GM19438 (cell line): ENCODE results near the gene PRKCI.
"Not testable (repeated sequence)": the region's sequence is repeated elsewhere in the genome, so short reads cannot be mapped to it uniquely, and the experiment has no call there.

ENCODE experiments used
- ATAC-seq: cut with Tn5 transposase; IDR thresholded peaks from one replicate; pipeline ENCODE4 v1.9.1; 2021; ENCODE audit warnings: low read depth; ENCODE audit not compliant: unreplicated experiment

The PRKCI gene

GRCh38 chr3:170277833-170278580 lies 55.8 kb downstream of the PRKCI start:
- no peak for ATAC-seq

DNA sequence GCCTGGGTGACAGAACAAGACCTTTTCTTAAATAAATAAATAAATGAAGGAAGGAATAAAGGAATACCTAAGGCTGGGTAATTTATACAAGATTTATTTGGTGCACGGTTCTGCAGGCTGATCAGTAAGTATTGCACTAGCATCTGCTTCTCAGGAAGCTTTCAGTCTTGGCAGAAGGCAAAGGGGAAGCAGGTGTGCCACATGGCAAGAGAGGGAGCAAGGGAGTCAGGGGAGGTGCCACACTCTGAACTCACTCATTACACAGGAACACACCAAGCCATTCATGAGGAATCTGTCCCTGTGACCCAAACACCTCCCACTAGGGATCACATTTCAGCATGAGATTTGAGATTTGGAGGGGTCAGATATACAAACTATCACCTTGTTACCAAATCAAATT lies 56.4 kb downstream of the PRKCI start:
- no peak for ATAC-seq

DNA sequence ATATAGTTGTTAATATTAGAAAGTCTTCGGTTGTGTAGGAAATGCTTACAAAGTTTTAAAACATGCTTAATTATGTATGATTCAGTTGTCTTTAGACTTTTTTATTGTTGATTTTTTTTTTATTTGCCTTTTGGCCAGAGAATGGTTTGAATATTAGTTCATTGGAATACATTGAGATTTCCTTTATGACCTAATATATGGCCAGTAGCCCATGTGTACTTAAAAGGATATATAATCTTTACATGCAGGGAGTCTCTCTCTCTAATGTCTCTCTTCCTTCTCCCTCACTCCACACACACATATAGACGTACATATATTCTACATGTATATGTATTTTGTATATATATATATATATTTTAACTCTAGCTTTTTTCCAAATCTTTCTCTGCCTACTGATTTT lies 68.0 kb downstream of the PRKCI start:
- ATAC-seq, result no peak

DNA sequence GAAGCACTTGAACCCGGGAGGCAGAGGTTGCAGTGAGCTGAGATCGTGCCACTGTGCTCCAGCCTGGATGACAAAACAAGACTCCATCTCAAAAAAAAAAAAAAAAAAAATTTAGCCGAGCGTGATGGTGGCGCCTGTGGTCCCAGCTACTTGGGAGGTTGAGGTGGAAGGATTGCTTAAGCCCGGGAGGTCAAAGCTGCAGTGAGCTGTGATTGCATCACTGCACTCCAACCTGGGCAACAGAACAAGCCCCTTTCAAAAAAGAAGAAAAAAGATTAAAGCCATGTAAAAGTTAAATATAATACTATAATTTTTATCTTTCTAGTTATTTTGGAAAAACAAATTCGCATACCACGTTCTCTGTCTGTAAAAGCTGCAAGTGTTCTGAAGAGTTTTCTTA lies 73.4 kb downstream of the PRKCI start:
- no peak for ATAC-seq

DNA sequence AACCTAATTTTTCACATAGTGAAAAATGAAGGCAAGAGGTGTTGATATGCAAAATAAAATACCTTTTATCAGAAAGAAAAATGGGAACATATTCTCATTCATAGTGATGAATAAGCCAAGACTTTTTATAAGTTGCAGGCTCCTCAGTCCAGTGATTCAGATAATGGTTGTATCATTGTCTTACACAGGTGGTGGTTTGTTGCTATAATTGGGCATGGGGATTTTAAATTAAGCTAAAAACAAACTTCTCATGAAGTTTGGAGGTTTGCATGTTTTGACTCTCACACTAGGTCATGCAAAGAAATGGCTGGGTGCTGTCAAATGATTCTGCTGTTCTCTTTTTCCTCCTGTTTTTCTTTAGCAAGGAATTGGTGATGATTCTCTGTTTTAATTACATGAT lies 74.5 kb downstream of the PRKCI start:
- ATAC-seq, result no peak

DNA sequence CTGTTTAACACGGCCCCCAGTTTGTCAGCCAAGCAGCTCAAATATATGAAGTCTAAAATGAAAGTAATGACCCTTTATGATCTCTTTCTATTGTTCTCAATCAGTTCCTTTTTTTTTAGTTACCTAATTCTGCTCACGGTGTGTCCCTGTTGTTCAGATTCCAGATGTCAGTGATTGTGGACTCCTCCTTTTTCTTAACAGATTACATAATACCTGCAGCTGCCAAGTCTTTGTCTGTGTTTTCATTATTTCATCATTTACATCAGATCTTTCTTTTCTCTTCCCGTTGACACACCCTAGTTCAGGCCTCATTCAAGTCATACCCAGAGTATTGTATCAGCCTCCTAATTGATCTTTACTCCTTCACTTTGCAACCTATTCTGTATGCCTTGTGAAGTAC lies 79.2 kb downstream of the PRKCI start:
- no peak for ATAC-seq

GRCh38 chr3:170302008-170302407 lies 79.8 kb downstream of the PRKCI start:
- no peak for ATAC-seq

- ATAC-seq, result no peak
These were observed 83.8 kb downstream of the PRKCI start for GRCh38 chr3:170306015-170306414.

DNA sequence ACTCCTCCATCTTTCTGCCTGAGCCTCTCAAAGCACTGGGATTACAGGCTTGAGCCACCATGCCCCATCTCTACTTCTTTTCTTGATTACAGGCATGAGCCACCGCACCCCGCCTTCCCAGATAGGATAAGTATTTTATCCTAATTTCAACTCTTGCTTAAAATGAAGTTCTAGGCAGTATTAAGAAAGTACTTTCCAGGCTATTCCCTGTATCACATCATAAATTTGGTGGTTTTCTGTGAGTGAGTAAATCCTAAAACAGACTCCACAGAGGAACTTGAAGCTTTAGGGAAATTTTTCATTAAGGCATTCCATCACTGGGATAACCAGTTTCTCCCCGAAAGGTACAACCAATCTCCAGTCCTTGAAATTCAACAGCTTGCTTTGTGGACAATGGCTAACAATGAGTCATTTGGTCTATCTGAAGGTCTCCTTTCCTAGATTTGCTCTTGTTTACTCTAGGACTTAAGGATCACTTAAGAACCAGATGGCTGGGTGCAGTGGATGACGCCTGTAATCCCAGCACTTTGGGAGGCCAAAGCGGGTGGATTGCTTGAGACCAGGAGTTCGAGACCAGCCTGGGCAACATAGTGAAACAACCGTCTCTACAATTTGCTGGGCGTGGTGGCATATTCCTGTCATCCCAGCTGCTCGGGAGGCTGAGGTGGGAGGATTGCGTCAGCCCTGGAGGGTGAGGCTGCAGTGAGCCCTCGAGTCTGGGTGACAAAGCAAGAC lies 85.6 kb downstream of the PRKCI start:
- no peak for ATAC-seq

- no peak for ATAC-seq
These were observed 86.8 kb downstream of the PRKCI start for GRCh38 chr3:170309046-170309445.

DNA sequence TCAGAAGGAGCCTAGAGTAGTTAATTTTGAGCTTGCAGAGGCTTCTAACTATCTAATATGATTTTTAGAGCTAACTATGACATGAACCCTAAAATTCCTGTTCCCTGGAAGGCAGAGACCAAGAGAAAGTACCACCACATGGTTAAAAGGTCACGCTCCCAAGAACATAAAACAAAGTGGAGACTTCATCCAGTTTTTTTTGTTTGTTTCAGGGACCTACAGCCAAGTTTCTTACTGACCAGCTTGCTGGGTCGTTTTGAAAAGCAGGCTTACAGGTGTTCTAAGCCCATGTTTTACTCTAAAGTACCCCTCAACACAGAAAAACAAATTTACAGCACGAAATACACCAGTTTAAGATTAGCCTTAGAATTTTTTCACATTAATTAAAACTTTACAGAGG lies 95.7 kb downstream of the PRKCI start:
- ATAC-seq, result no peak

DNA sequence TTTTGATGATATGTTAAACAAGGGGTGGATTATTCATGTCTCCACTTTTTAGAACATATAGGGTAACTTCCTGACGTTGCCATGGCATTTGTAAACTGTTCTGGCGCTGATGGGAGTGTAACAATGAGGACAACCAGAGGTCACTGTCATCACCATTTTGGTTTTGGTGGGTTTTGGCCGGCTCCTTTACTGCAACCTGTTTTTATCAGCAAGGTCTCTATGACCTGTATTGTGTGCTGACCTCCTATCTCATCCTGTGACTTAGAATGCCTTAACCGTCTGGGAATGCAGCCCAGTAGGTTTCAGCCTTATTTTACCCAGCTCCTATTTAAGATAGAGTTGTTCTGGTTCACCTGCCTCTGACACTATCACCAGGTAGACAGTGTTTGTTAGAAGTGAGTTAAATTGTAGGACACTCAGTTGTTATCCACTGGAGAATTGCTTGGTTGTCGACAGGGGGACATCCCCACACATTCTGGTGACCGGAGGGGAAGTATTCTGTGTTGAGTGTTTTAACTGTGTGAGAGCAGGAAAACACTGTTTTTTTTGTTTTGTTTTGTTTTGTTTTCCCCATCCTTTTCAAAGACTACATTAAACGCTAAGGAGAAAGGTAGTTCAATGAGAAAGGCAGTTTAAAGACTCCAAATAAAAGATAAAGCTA lies 98.4 kb downstream of the PRKCI start:
- ATAC-seq, result no peak

GRCh38 chr3:170321321-170322034 lies 99.3 kb downstream of the PRKCI start:
- ATAC-seq, result no peak

DNA sequence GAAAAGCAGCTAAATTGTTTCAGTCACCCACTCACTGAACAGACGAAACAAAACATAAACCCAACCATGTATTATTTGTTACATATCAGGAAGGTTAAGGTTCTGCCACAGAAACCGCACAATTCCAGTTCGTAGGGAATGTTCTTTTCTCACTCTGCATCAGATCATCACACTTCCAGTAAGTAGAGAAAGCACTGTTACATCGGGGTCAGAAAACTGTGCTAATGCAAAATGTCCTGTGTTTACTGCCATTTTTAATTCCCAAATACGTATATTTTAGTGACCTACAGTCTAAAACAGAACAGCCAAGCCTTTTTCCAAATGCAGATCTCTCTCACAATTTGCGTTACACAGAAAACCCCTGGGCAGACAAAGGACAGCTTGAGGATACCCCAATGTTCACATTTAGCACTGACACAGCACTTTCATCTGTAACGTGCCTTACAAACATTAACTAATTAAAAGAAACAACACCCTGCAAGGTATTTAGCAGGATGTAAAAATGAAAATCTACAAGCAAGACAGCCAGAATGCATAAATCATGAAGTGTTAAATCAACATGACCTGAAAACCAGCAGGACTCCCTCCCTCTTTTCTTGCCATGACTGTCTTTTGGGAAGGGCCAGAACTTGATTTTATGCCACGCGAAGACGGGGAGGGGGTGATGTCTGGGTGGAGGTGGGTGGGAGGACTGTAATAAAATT lies 100.5 kb downstream of the PRKCI start:
- no peak for ATAC-seq

GRCh38 chr3:170323331-170323730 lies 101.1 kb downstream of the PRKCI start:
- no peak for ATAC-seq

DNA sequence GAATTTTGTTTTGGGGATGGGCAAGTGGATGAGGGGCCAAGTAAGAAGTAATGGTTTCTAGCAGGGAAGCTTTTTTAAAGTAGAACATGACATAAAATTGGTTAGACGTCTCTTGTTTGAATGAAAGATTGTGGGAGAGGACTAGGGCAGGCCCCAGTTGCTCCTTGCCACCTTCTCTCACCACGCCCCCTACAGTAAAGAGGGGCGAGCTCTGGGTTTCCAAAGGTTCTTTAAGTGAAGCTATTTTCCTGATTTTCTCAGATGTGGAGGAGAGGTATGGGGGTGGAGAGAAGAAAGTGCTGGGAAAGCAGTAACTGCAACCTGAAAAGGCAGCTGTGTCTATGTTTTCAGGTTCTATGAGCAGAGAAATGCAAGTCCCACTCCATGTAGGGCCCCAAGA lies 102.7 kb downstream of the PRKCI start:
- no peak for ATAC-seq

GRCh38 chr3:170327040-170327808 lies 105.0 kb downstream of the PRKCI start:
- ATAC-seq, result no peak

- not testable (repeated sequence) for ATAC-seq
These were observed 105.8 kb downstream of the PRKCI start for GRCh38 chr3:170327868-170328548.

DNA sequence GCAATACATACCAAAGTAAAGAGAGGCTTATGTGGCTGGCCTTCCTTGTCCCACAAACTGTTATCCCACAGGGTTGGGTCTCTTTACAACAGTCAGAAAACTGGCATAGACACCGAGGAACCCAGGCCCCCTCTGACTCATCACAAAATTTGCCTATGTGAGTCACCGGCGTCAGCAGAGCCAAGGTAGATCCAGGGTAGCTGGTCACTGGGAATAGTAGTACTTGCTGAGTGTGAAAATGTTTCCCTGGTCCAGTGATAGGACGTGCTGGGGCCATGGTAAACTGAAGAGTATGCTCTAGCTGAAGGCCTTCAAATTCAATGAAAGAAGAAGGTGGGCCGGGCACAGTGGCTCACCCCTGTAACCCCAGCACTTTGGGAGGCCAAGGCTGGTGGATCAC lies 108.1 kb downstream of the PRKCI start:
- ATAC-seq, result no peak
